ENCODE measurements around the gene SULT1A2. TPM values are rescaled to one million over a fixed set of nuclear protein-coding genes. Genes with fewer than 3 reads are reported as not detected.
"Not testable (repeated sequence)": the region's sequence is repeated elsewhere in the genome, so short reads cannot be mapped to it uniquely, and the experiment has no call there.

Gene SULT1A2
- total RNA-seq, 1 experiment from 2014 or later, result not detected

GRCh38 chr16:28609631-28610594 lies 13.1 kb upstream of the SULT1A2 start, which contains the start of gene SULT1A1:
SULT1A1 (minus strand) TSS chr16:28610044; CDS start chr16:28608855, 1,189 bp downstream.
- DNase-seq (ENCODE audit: low read depth), result no peak

- not testable (repeated sequence) for DNase-seq (ENCODE audit: low read depth)
Observed at GRCh38 chr16:28608867-28609596, 12.2 kb upstream of the SULT1A2 start.

GRCh38 chr16:28608496-28608808 lies 11.6 kb upstream of the SULT1A2 start:
- not testable (repeated sequence) for DNase-seq (ENCODE audit: low read depth)

GRCh38 chr16:28607681-28608495 lies 11.0 kb upstream of the SULT1A2 start:
- not testable (repeated sequence) for DNase-seq (ENCODE audit: low read depth)

GRCh38 chr16:28607116-28607623 lies 10.3 kb upstream of the SULT1A2 start:
- no peak for DNase-seq (ENCODE audit: low read depth)

GRCh38 chr16:28606291-28607115 lies 9.7 kb upstream of the SULT1A2 start:
- no peak for DNase-seq (ENCODE audit: low read depth)

GRCh38 chr16:28604186-28604565 lies 7.3 kb upstream of the SULT1A2 start:
- DNase-seq (ENCODE audit: low read depth), result no peak

- DNase-seq (ENCODE audit: low read depth), result no peak
Observed at GRCh38 chr16:28603381-28604185, 6.7 kb upstream of the SULT1A2 start.

GRCh38 chr16:28602529-28602928 lies 5.7 kb upstream of the SULT1A2 start:
- DNase-seq (ENCODE audit: low read depth), result no peak

- not testable (repeated sequence) for DNase-seq (ENCODE audit: low read depth)
Observed at GRCh38 chr16:28602062-28602461, 5.2 kb upstream of the SULT1A2 start.

GRCh38 chr16:28601589-28601988 lies 4.7 kb upstream of the SULT1A2 start:
- DNase-seq (ENCODE audit: low read depth), result not testable (repeated sequence)

- DNase-seq (ENCODE audit: low read depth), result not testable (repeated sequence)
Observed at GRCh38 chr16:28600965-28601364, 4.1 kb upstream of the SULT1A2 start.

- DNase-seq (ENCODE audit: low read depth), result not testable (repeated sequence)
Observed at GRCh38 chr16:28599377-28600285, 2.8 kb upstream of the SULT1A2 start.

- DNase-seq (ENCODE audit: low read depth), result no peak
Observed at GRCh38 chr16:28597692-28598261, 927 bp upstream of the SULT1A2 start.

- no peak for DNase-seq (ENCODE audit: low read depth)
Observed at GRCh38 chr16:28596115-28596630, 677 bp downstream of the SULT1A2 start.

GRCh38 chr16:28595451-28595850 lies 1.4 kb downstream of the SULT1A2 start:
- not testable (repeated sequence) for DNase-seq (ENCODE audit: low read depth)

- no peak for DNase-seq (ENCODE audit: low read depth)
Observed at GRCh38 chr16:28592979-28593553, 3.8 kb downstream of the SULT1A2 start.

- no peak for DNase-seq (ENCODE audit: low read depth)
Observed at GRCh38 chr16:28592511-28592910, 4.3 kb downstream of the SULT1A2 start.

Measured in M059J (cell line).